Measurements from ENCODE around the gene ATG7.

DNA sequence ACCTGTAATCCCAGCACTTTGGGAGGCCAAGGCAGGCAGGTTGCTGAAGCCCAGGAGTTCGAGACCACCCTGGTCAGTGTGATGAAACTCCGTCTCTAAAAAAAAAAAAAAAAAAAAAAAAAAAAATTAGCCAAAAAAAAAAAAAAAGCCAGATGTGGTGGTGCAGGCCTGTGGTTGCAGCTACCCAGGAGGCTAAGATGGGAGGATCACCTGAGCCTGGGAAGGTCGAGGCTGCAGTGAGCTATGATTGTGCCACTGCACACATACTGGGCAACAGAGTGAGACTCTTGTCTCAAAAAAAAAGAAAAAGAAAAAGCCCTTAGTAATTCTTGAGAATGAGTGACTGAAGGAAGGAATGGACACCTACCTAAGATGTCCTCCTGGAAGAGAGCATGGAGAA is 266.4 kb downstream of the ATG7 start:
- no peak for TF ChIP-seq EZH2 (IDR thresholded peaks at IDR 0.05; ENCODE audit: borderline replicate concordance)
- TF ChIP-seq, protein P1, sequence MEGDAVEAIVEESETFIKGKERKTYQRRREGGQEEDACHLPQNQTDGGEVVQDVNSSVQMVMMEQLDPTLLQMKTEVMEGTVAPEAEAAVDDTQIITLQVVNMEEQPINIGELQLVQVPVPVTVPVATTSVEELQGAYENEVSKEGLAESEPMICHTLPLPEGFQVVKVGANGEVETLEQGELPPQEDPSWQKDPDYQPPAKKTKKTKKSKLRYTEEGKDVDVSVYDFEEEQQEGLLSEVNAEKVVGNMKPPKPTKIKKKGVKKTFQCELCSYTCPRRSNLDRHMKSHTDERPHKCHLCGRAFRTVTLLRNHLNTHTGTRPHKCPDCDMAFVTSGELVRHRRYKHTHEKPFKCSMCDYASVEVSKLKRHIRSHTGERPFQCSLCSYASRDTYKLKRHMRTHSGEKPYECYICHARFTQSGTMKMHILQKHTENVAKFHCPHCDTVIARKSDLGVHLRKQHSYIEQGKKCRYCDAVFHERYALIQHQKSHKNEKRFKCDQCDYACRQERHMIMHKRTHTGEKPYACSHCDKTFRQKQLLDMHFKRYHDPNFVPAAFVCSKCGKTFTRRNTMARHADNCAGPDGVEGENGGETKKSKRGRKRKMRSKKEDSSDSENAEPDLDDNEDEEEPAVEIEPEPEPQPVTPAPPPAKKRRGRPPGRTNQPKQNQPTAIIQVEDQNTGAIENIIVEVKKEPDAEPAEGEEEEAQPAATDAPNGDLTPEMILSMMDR (IDR thresholded peaks at IDR 0.05; ENCODE audit: poor library complexity): no peak
- no peak for TF ChIP-seq EZH2phosphoT487 (IDR thresholded peaks at IDR 0.05; ENCODE audit: low read depth, severe bottlenecking, unreplicated experiment)

Measured in hepatocyte (in vitro differentiated cells).